ENCODE measurements around the gene INTS3.
"Not testable (repeated sequence)": the region's sequence is repeated elsewhere in the genome, so short reads cannot be mapped to it uniquely, and the experiment has no call there.

The INTS3 gene

GRCh38 chr1:153778824-153779519 lies 51.1 kb downstream of the INTS3 start:
- H3K27ac Mint-ChIP-seq (ENCODE audit: low read depth) = peak overlapping the region; percentile 52
- H3K27me3 Mint-ChIP-seq = no peaks in the 10 kb centered on the region
- ATAC-seq (replicated peaks; ENCODE audit: extremely low read depth, poor library complexity, severe bottlenecking) = no peak
- no peaks in the 10 kb centered on the region for H3K9me3 Mint-ChIP-seq
- peaks cover 34% of the 10 kb centered on the region for H3K4me1 Mint-ChIP-seq
- peaks cover 8% of the 10 kb centered on the region for H3K36me3 Mint-ChIP-seq (ENCODE audit: insufficient read depth)
- DNase-seq (ENCODE audit: low spot score in 2 of 2) = no peak
- no peak overlapping the region for H3K4me3 Mint-ChIP-seq

DNA sequence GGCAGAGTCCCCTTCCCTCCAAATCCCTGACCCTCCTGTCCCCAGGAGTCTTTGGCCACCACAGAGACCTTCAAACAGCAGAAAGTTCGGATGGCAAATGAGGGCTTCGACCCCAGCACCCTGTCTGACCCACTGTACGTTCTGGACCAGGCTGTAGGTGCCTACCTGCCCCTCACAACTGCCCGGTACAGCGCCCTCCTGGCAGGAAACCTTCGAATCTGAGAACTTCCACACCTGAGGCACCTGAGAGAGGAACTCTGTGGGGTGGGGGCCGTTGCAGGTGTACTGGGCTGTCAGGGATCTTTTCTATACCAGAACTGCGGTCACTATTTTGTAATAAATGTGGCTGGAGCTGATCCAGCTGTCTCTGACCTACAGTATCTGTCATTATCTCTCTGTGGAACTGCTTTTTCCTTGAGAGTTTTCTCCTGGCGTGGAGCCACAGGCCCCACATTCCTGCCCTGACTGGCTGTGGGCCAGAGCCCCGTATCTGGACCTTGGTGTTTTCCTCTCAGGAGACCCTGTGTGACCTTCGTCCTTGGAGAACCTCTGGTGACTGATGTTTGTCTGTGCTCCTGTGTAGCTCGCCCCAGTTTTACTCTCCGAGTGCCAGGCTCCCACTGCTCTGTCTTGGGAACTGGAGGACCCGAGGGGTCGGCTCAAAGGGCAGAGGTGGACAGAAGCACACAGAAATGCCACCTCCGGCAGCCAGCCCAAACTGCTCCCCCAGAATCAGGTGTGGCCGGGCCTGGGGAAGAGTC lies 52.1 kb downstream of the INTS3 start:
- Mint-ChIP-seq H3K27me3 (no peaks in the 10 kb centered on the region), H3K27ac (ENCODE audit: low read depth) (no peak overlapping the region), H3K4me3 (no peak overlapping the region), H3K9me3 (no peaks in the 10 kb centered on the region), H3K36me3 (ENCODE audit: insufficient read depth) (peaks cover 11% of the 10 kb centered on the region), H3K4me1 (peaks cover 25% of the 10 kb centered on the region)
- DNase-seq (ENCODE audit: low spot score in 2 of 2) = no peak
- ATAC-seq (replicated peaks; ENCODE audit: extremely low read depth, poor library complexity, severe bottlenecking) = no peak

DNA sequence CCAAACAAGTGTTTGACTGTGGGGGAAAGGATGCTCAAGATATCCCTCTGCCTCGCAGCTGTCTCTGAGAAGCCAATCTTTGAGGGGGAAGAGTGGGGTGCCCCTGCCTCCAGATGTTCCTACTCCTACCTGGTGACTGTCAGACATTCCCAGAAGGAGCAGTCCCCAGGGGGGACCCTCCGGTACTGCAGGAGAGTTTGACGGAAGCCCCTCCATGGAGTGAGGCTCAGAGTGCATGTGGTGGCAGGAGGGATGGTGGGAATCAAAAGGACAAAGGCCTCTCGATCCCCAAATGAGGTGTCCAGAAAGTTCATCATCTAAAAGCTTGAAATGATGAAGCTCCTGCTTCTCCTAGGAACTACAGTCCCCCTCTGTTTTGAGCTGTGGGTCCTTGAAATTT lies 52.7 kb downstream of the INTS3 start:
- H3K4me1 Mint-ChIP-seq = peaks cover 24% of the 10 kb centered on the region
- H3K36me3 Mint-ChIP-seq (ENCODE audit: insufficient read depth) = peaks cover 12% of the 10 kb centered on the region
- DNase-seq (ENCODE audit: low spot score in 2 of 2) (no peak), ATAC-seq (replicated peaks; ENCODE audit: extremely low read depth, poor library complexity, severe bottlenecking) (no peak)
- H3K27me3 Mint-ChIP-seq = no peaks in the 10 kb centered on the region
- H3K27ac Mint-ChIP-seq (ENCODE audit: low read depth) = no peak overlapping the region
- H3K4me3 Mint-ChIP-seq = no peak overlapping the region
- H3K9me3 Mint-ChIP-seq = no peaks in the 10 kb centered on the region

DNA sequence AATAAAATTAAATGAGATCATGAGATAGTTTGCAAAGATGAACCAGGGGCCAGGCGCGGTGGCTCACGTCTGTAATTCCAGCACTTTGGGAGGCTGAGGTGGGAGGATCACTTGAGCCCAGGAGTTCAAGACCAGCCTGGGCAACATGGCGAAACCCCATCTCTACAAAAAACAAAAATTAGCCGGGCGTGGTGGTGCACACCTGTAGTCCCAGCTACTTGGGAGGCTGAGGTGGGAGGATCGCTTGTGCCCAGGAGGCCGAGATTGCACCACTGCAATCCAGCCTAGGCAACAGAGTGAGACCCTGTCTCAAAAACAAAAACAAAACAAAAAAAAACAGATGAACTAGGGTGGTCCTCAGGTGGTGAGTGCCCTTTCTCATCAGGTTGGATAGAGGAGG lies 54.8 kb downstream of the INTS3 start:
- H3K4me1 Mint-ChIP-seq = not testable (repeated sequence)

DNA sequence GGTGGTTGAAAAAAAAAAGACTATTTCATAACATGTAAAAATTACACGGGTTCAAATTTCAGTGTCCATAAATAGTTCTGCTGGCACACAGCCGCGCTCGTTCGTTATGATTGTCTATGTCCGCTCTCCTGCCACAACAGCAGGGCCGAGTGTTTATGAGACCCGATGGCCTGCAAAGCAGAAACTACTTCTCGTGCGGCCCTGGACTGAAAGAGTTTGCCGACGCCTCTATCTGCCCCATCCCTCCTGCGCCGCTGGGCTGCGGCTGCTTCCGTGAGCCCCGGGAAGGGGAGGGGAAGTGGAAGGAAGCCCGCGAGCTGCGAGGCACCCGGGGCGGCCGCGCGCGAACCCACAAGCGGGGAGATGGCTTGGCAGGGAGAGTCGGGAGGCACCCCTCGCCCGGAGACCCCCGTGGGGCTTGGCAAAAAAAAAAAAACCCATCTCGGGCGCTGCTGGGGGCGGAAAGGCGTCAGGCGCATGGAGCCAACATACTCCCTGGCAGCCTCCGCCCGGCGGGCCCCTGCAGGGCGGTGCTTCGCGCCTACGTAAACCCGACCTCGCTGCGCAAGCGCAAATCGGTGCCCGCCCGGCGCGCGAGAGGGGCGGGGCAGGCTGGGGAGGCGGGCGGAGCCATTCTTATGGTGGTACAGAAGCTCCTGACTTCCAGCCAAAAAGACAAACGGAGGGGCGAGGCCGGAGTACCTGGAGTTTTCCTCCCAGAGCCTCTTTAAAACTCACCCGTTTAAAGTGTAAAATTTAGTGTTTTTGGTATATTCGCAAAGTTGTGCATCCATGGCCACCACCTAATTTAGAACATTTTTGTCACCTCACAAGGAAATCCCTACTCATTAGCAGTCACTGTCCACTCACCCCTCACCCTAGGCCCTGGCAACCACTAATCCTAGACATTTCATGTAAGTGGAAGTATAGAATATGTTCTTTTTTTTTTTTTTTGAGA lies 55.7 kb downstream of the INTS3 start:
- peak overlapping the region; percentile 84 for H3K4me3 Mint-ChIP-seq
- peak; percentile 86 for DNase-seq (ENCODE audit: low spot score in 2 of 2)
- peaks cover 5% of the 10 kb centered on the region for H3K4me1 Mint-ChIP-seq
- no peaks in the 10 kb centered on the region for H3K9me3 Mint-ChIP-seq
- peak overlapping the region; percentile 84 for H3K27ac Mint-ChIP-seq (ENCODE audit: low read depth)
- ATAC-seq (replicated peaks; ENCODE audit: extremely low read depth, poor library complexity, severe bottlenecking) = peak; percentile 94
- peaks cover 11% of the 10 kb centered on the region for H3K36me3 Mint-ChIP-seq (ENCODE audit: insufficient read depth)
- H3K27me3 Mint-ChIP-seq = peaks cover 13% of the 10 kb centered on the region

More for the DNA sequence above, 54.8 kb downstream of the INTS3 start:
- H3K4me3 Mint-ChIP-seq = peak overlapping the region; percentile 84
- not testable (repeated sequence) for H3K9me3 Mint-ChIP-seq; H3K27me3 Mint-ChIP-seq; DNase-seq (ENCODE audit: low spot score in 2 of 2); ATAC-seq (replicated peaks; ENCODE audit: extremely low read depth, poor library complexity, severe bottlenecking)
- H3K27ac Mint-ChIP-seq (ENCODE audit: low read depth) = peak overlapping the region; percentile 25
- H3K36me3 Mint-ChIP-seq (ENCODE audit: insufficient read depth) = peaks cover 12% of the 10 kb centered on the region

DNA sequence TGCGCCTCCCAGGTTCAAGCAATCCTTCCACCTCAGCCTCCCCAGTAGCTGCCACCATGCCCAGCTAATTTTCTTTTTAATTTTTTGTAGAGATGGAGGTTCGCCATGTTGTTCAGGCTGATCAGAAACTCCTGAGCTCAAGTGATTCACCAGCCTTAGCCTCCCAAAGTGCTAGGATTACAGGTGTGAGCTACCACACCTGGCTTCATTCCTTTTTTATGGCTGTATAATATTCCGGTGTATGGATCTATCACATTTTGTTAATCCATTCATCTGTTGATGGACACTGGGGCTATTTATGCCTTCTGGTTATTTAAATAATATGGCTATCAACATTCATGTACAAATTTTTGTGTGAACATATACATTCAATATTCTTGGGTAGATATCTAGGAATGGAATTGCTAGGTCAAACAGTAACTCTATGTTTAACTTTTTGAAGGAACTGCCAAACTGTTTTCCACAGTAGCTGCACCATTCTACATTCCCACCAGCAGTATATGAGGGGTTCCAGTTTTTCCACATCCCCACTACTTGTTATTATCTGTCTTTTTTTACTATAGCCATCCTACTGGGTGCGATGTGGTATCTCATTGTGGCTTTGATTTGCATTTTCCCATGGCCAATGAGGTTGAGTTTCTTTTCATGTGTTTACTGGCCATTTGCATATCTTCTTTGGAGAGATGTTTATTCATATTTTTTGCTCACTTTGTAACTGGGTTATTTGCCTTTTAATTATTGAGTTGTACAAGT lies 58.4 kb downstream of the INTS3 start:
- no peak for ATAC-seq (replicated peaks; ENCODE audit: extremely low read depth, poor library complexity, severe bottlenecking)
- DNase-seq (ENCODE audit: low spot score in 2 of 2) = no peak
- Mint-ChIP-seq H3K36me3 (ENCODE audit: insufficient read depth) (peaks cover 6% of the 10 kb centered on the region), H3K9me3 (no peaks in the 10 kb centered on the region), H3K27ac (ENCODE audit: low read depth) (no peak overlapping the region), H3K4me3 (no peak overlapping the region), H3K27me3 (peaks cover 33% of the 10 kb centered on the region), H3K4me1 (peaks cover 19% of the 10 kb centered on the region)

DNA sequence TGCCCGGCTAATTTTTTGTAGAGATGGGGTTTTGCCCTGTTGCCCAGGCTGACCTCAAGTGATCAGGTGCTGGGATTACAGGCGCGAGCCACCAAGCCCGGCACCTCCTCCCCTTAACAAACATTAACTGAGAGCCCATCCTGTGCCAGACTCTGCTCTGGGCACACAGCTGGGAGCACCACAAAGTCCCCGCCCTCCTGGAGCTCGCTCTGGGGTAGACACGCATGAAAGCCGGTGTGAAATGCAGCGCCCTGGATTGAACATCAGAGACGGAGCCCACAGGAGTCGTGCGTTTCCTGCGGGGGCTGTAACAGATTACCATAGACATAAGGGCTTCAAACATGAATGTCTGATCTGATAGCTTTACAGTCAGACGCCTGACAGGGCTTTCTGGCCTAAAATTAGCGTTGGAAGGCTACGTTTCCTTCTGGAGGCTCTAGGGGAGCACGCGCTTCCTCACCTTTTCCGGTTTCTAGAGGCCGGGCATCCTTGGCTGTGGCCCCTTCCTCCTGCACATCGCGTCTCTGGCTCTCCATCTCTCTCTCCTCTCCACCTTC lies 61.7 kb downstream of the INTS3 start:
- H3K9me3 Mint-ChIP-seq = no peaks in the 10 kb centered on the region
- peaks cover 3% of the 10 kb centered on the region for H3K36me3 Mint-ChIP-seq (ENCODE audit: insufficient read depth)
- H3K27ac Mint-ChIP-seq (ENCODE audit: low read depth) = no peak overlapping the region
- DNase-seq (ENCODE audit: low spot score in 2 of 2) (no peak), ATAC-seq (replicated peaks; ENCODE audit: extremely low read depth, poor library complexity, severe bottlenecking) (no peak)
- H3K4me3 Mint-ChIP-seq = no peak overlapping the region
- peaks cover 17% of the 10 kb centered on the region for H3K4me1 Mint-ChIP-seq
- H3K27me3 Mint-ChIP-seq = peaks cover 33% of the 10 kb centered on the region

GRCh38 chr1:153790313-153790965 lies 62.6 kb downstream of the INTS3 start:
- ATAC-seq (replicated peaks; ENCODE audit: extremely low read depth, poor library complexity, severe bottlenecking) (no peak), DNase-seq (ENCODE audit: low spot score in 2 of 2) (no peak)
- H3K27ac Mint-ChIP-seq (ENCODE audit: low read depth) = no peak overlapping the region
- H3K9me3 Mint-ChIP-seq = no peaks in the 10 kb centered on the region
- H3K4me1 Mint-ChIP-seq = peaks cover 21% of the 10 kb centered on the region
- H3K4me3 Mint-ChIP-seq = no peak overlapping the region
- H3K27me3 Mint-ChIP-seq = peaks cover 33% of the 10 kb centered on the region
- peaks cover 2% of the 10 kb centered on the region for H3K36me3 Mint-ChIP-seq (ENCODE audit: insufficient read depth)

GRCh38 chr1:153790966-153791647 lies 63.3 kb downstream of the INTS3 start:
- H3K27ac Mint-ChIP-seq (ENCODE audit: low read depth) = no peak overlapping the region
- H3K4me1 Mint-ChIP-seq = peaks cover 21% of the 10 kb centered on the region
- DNase-seq (ENCODE audit: low spot score in 2 of 2) (no peak), ATAC-seq (replicated peaks; ENCODE audit: extremely low read depth, poor library complexity, severe bottlenecking) (peak; percentile 64)
- H3K9me3 Mint-ChIP-seq = no peaks in the 10 kb centered on the region
- H3K36me3 Mint-ChIP-seq (ENCODE audit: insufficient read depth) = peaks cover 2% of the 10 kb centered on the region
- no peak overlapping the region for H3K4me3 Mint-ChIP-seq
- peaks cover 33% of the 10 kb centered on the region for H3K27me3 Mint-ChIP-seq

DNA sequence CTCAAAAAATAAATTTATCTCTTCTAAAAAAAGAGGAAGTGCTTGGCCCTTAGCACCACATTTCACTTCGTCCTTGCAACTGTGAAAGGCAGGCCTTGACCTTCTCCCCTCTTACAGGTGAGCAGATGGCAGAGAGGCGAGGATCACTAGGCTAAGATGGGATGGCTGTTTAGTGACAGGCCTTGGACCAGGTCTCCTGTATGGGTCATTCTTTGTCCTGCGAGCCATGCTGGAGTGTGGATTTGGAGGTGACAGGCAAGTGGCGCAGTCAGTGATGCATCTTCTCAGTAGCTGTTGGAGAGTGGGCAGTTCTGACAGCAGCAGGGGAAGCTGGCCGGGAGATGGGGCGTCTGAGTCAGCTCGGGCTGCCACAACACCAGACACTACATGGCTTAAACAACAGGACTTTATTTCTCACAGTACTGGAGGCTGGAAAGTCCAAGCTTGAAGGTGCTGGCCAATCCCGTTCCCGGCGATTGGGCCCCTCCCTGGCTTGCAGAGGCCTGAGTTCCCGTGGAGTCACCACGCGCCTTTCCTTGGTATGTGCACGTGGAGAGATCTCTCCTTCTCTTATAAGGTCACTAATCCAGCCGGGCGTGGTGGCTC lies 63.9 kb downstream of the INTS3 start:
- ATAC-seq (replicated peaks; ENCODE audit: extremely low read depth, poor library complexity, severe bottlenecking) = no peak
- Mint-ChIP-seq H3K27ac (ENCODE audit: low read depth) (no peak overlapping the region), H3K36me3 (ENCODE audit: insufficient read depth) (peaks cover 5% of the 10 kb centered on the region), H3K4me1 (peaks cover 27% of the 10 kb centered on the region), H3K27me3 (peaks cover 33% of the 10 kb centered on the region), H3K4me3 (no peak overlapping the region), H3K9me3 (no peaks in the 10 kb centered on the region)
- DNase-seq (ENCODE audit: low spot score in 2 of 2) = no peak

- peaks cover 32% of the 10 kb centered on the region for H3K4me1 Mint-ChIP-seq
- H3K27ac Mint-ChIP-seq (ENCODE audit: low read depth) = peak overlapping the region; percentile 56
- peaks cover 5% of the 10 kb centered on the region for H3K36me3 Mint-ChIP-seq (ENCODE audit: insufficient read depth)
- peaks cover 28% of the 10 kb centered on the region for H3K27me3 Mint-ChIP-seq
- DNase-seq (ENCODE audit: low spot score in 2 of 2) (no peak), ATAC-seq (replicated peaks; ENCODE audit: extremely low read depth, poor library complexity, severe bottlenecking) (no peak)
- H3K9me3 Mint-ChIP-seq = no peaks in the 10 kb centered on the region
- no peak overlapping the region for H3K4me3 Mint-ChIP-seq
Observed at GRCh38 chr1:153792631-153793041, 64.8 kb downstream of the INTS3 start.
